Loucy (cell line): Measurements from ENCODE around the gene PGA4.
"Not testable (repeated sequence)": the region's sequence is repeated elsewhere in the genome, so short reads cannot be mapped to it uniquely, and the experiment has no call there.

Source experiments
- H2AFZ ChIP-seq: fragments of 200-600 bp; sonication (generic); 2 replicates; pipeline ENCODE4 v1.6.0; 2016; ENCODE audit warnings: antibody characterized with exemption, mild to moderate bottlenecking, low read length, moderate library complexity
- H3F3A ChIP-seq: fragments of 200-600 bp; 2 replicates; pipeline ENCODE4 v1.6.0; 2016; ENCODE audit warnings: antibody characterized with exemption, low read depth, mild to moderate bottlenecking
- H3K27me3 ChIP-seq: fragments of 200-600 bp; sonication (generic); 2 replicates; pipeline ENCODE4 v1.6.1; 2014; ENCODE audit warnings: low read length, mild to moderate bottlenecking; ENCODE audit not compliant: insufficient read depth, poor library complexity, severe bottlenecking
- H3K36me3 ChIP-seq: fragments of 200-600 bp; sonication (generic); 2 replicates; pipeline ENCODE4 v1.6.1; 2016; ENCODE audit warnings: low read length; ENCODE audit not compliant: insufficient read depth
- H3K4me1 ChIP-seq: fragments of 200-600 bp; sonication (generic); 2 replicates; pipeline ENCODE4 v1.5.1; 2014; ENCODE audit warnings: low read length, mild to moderate bottlenecking; ENCODE audit not compliant: insufficient read depth, poor library complexity, severe bottlenecking
- H3K4me2 ChIP-seq: fragments of 200-600 bp; sonication (generic); 2 replicates; pipeline ENCODE4 v1.6.0; 2014; ENCODE audit warnings: antibody characterized with exemption, low read length, low read depth, mild to moderate bottlenecking; ENCODE audit not compliant: poor library complexity, severe bottlenecking
- H3K4me3 ChIP-seq: fragments of 200-600 bp; sonication (generic); 2 replicates; pipeline ENCODE4 v1.5.1; 2014; ENCODE audit warnings: low read length, mild to moderate bottlenecking, mixed read lengths; ENCODE audit not compliant: poor library complexity, severe bottlenecking
- H3K79me2 ChIP-seq: fragments of 200-600 bp; sonication (generic); 2 replicates; pipeline ENCODE4 v1.6.1; 2014; ENCODE audit warnings: low read length; ENCODE audit not compliant: insufficient read depth
- H3K9ac ChIP-seq: fragments of 200-600 bp; sonication (generic); 2 replicates; pipeline ENCODE4 v1.6.0; 2014; ENCODE audit warnings: mild to moderate bottlenecking, low read depth, low read length, moderate library complexity; ENCODE audit not compliant: poor library complexity, severe bottlenecking
- H3K9me2 ChIP-seq: fragments of 200-600 bp; sonication (generic); replicated peaks from 2 replicates; pipeline ENCODE4 v1.6.1; 2016; ENCODE audit warnings: low read depth, low read length, mixed read lengths
- H3K9me3 ChIP-seq: fragments of 200-600 bp; sonication (generic); 2 replicates; pipeline ENCODE4 v1.6.1; 2014; ENCODE audit warnings: mild to moderate bottlenecking, antibody characterized with exemption, low read length, low read depth; ENCODE audit not compliant: insufficient read depth
- H4K20me1 ChIP-seq: fragments of 200-600 bp; sonication (generic); 2 replicates; pipeline ENCODE4 v1.6.0; 2014; ENCODE audit warnings: antibody characterized with exemption, low read length, mild to moderate bottlenecking; ENCODE audit not compliant: insufficient read depth, poor library complexity, severe bottlenecking
- EZH2phosphoT487 ChIP-seq: fragments of 200-600 bp; IDR thresholded peaks from 2 replicates; pipeline ENCODE4 v1.6.1; 2018; ENCODE audit warnings: antibody characterized with exemption, mild to moderate bottlenecking, moderate library complexity, borderline replicate concordance
- TF ChIP-seq, protein P1 (sequence below): fragments of 200-600 bp; sonication (generic); conservative IDR thresholded peaks from 2 replicates; pipeline ENCODE4 v1.5.1; 2014; ENCODE audit warnings: mild to moderate bottlenecking, antibody characterized with exemption, low read length

Gene PGA4

DNA sequence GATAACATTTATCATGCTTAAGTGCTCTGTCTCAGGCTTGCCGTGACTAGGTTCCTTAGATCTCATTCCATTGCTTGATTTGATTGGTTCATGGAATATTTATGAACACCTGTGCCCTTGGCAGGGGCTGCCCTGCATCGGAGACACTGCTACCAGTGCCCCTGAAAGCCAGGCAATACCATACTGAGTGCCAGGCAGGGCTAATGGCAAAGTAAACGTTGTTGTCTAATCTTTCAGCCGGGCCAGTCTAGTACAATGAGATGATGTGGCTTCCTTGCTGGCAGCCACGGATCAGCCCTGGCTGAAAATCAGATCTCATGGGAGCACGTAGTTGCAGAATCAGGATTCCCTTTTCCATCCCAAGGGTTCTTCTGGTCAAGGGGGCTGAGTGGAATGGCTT lies 23.8 kb upstream of the PGA4 start:
- H3F3A ChIP-seq: no peaks in the 10 kb centered on the region
- no peak overlapping the region for H2AFZ ChIP-seq
- H3K9me2 ChIP-seq: no peaks in the 10 kb centered on the region
- TF ChIP-seq EZH2phosphoT487: no peak
- TF ChIP-seq, protein P1, sequence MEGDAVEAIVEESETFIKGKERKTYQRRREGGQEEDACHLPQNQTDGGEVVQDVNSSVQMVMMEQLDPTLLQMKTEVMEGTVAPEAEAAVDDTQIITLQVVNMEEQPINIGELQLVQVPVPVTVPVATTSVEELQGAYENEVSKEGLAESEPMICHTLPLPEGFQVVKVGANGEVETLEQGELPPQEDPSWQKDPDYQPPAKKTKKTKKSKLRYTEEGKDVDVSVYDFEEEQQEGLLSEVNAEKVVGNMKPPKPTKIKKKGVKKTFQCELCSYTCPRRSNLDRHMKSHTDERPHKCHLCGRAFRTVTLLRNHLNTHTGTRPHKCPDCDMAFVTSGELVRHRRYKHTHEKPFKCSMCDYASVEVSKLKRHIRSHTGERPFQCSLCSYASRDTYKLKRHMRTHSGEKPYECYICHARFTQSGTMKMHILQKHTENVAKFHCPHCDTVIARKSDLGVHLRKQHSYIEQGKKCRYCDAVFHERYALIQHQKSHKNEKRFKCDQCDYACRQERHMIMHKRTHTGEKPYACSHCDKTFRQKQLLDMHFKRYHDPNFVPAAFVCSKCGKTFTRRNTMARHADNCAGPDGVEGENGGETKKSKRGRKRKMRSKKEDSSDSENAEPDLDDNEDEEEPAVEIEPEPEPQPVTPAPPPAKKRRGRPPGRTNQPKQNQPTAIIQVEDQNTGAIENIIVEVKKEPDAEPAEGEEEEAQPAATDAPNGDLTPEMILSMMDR: no peak
- no peaks in the 10 kb centered on the region for H3K9me3 ChIP-seq
- no peak overlapping the region for H3K4me3 ChIP-seq
- no peaks in the 10 kb centered on the region for H4K20me1 ChIP-seq
- H3K27me3 ChIP-seq: no peaks in the 10 kb centered on the region
- H3K4me2 ChIP-seq: no peak overlapping the region
- H3K36me3 ChIP-seq: no peaks in the 10 kb centered on the region
- no peaks in the 10 kb centered on the region for H3K4me1 ChIP-seq
- H3K9ac ChIP-seq: no peak overlapping the region
- no peaks in the 10 kb centered on the region for H3K79me2 ChIP-seq

DNA sequence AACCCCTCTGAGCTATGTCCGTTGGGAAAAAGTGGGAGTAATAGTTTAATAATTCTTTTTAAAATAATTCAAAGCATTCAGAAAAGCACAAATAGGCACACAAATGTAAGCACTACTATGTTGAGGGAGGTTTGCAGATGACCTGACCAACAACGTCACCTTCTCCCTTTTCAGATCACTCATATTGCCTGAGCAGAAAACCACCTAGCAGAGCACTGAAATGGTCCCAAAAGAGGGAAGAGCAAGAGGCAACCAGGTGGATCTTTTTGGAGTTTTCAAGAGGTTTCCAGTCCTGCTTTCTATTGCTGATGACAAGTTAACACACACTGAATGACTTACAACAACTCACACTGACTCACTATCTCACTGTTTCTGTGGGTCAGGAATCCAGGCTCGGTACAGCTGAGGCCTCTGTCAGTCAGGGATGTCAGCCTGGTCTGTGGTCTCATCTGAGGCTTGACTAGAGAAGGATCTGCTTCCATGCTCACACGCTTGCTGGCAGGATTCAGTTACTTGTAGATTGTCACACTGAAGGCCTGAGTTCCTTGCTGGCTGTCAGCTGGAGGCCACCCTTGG lies 23.1 kb upstream of the PGA4 start:
- no peaks in the 10 kb centered on the region for H3K27me3 ChIP-seq
- H3K4me2 ChIP-seq: no peak overlapping the region
- H3K4me3 ChIP-seq: no peak overlapping the region
- H3K36me3 ChIP-seq: no peaks in the 10 kb centered on the region
- no peaks in the 10 kb centered on the region for H3K9me2 ChIP-seq
- H3K9ac ChIP-seq: no peak overlapping the region
- H4K20me1 ChIP-seq: no peaks in the 10 kb centered on the region
- no peak overlapping the region for H2AFZ ChIP-seq
- TF ChIP-seq, protein P1: no peak
- no peak for TF ChIP-seq EZH2phosphoT487
- H3F3A ChIP-seq: no peaks in the 10 kb centered on the region
- H3K9me3 ChIP-seq: no peaks in the 10 kb centered on the region
- H3K4me1 ChIP-seq: no peaks in the 10 kb centered on the region
- no peaks in the 10 kb centered on the region for H3K79me2 ChIP-seq

DNA sequence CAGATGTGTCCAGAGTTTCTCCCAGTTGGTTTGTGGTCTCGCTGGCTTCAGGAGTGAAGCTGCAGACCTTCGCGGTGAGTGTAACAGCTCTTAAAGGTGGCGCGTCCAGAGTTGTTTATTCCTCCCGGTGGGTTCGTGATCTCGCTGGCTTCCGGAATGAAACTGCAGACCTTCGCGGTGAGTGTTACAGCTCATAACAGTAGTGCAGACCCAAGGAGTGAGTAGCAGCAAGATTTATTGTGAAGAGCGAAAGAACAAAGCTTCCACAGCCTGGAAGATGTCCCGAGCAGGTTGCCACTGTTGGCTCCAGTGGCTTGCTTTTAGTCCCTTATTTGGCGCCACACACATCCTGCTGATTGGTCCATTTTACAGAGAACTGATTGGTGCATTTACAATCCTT lies 20.7 kb upstream of the PGA4 start:
- H2AFZ ChIP-seq: no peak overlapping the region
- no peak overlapping the region for H3K9ac ChIP-seq
- no peaks in the 10 kb centered on the region for H4K20me1 ChIP-seq
- H3K9me2 ChIP-seq: no peaks in the 10 kb centered on the region
- TF ChIP-seq, protein P1: no peak
- no peak for TF ChIP-seq EZH2phosphoT487
- H3K79me2 ChIP-seq: no peaks in the 10 kb centered on the region
- no peaks in the 10 kb centered on the region for H3K4me1 ChIP-seq
- no peaks in the 10 kb centered on the region for H3F3A ChIP-seq
- H3K4me3 ChIP-seq: no peak overlapping the region
- H3K4me2 ChIP-seq: no peak overlapping the region
- no peaks in the 10 kb centered on the region for H3K9me3 ChIP-seq
- no peaks in the 10 kb centered on the region for H3K36me3 ChIP-seq
- H3K27me3 ChIP-seq: no peaks in the 10 kb centered on the region

DNA sequence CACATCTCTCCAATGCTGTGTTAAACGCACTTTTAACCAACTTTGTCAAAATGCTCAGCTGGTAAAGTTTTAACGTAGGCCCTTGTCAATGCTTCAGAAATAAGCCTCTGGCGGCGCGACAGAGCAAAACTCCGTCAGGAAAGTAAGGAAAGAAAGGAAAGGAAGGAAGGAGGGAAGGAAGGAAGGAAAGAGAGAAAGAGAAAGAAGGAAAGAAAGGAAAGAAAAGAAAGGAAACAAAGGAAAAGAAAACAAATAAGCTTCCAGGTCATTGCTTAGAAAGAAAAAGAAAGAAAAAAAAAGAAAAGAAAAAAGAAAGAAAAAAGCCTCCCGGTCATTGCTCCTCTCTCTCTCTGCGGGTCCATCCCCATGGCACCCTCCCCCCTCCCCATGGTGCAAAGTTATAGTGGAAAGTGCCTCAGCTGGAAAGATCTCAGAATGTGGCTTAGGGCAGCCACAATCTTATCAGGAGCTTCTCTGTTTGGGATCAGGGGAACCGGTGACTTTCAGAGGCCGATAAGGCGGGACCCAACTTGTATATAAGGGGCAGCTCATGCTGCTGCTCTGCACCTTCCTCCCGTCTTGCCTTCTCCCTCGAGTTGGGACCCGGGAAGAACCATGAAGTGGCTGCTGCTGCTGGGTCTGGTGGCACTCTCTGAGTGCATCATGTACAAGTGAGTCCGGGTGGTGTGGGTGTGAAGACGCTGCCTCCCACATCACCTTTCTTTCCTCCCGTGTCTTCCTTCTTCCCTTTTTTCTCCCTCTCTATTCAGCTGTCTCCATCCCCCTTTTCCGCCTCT lies 19.0 kb upstream of the PGA4 start, which contains the start of gene PGA3:
PGA3 (plus strand) TSS at position 566 of the 797 bp plus-strand sequence; CDS start at position 616, 50 bp downstream.
- H3K36me3 ChIP-seq, H3K4me3 ChIP-seq, H3K9me3 ChIP-seq, H3K79me2 ChIP-seq, H2AFZ ChIP-seq, H3K4me1 ChIP-seq, H3K9ac ChIP-seq, H3F3A ChIP-seq, H3K27me3 ChIP-seq, H3K4me2 ChIP-seq, H3K9me2 ChIP-seq, H4K20me1 ChIP-seq: not testable (repeated sequence)

DNA sequence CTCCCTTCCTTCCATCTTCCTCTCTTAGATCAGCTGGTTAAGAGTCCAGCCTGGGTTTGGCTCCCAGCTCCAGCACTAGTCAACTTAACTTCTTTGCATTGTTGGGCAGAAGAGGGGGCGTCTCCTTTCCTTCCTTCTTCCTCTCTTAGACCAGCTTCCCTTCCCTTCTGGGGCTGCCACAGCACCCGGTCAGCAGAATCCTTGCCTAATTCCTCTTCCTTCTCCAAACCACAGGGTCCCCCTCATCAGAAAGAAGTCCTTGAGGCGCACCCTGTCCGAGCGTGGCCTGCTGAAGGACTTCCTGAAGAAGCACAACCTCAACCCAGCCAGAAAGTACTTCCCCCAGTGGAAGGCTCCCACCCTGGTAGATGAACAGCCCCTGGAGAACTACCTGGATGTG lies 18.3 kb upstream of the PGA4 start:
- H3K9ac ChIP-seq, H3K9me2 ChIP-seq, H2AFZ ChIP-seq, H3K4me3 ChIP-seq, H3K4me2 ChIP-seq, H3K9me3 ChIP-seq, H3K79me2 ChIP-seq, H3F3A ChIP-seq, H3K4me1 ChIP-seq, H3K27me3 ChIP-seq, H4K20me1 ChIP-seq, H3K36me3 ChIP-seq: not testable (repeated sequence)
